ENCODE data around the gene TTC23. TPM values are rescaled to one million over a fixed set of nuclear protein-coding genes. Genes with fewer than 3 reads are reported as not detected.
"Not testable (repeated sequence)": the region's sequence is repeated elsewhere in the genome, so short reads cannot be mapped to it uniquely, and the experiment has no call there.

The TTC23 gene
- total RNA-seq, 1 donor from 2014 or later, result 11.2 TPM

- DNase-seq, result not testable (repeated sequence)
Measured at GRCh38 chr15:99192181-99192580, 57.2 kb downstream of the TTC23 start.

GRCh38 chr15:99187936-99188335 is 61.4 kb downstream of the TTC23 start:
- no peak for DNase-seq

GRCh38 chr15:99185414-99186130 is 63.8 kb downstream of the TTC23 start:
- no peak for DNase-seq

- no peak for DNase-seq
Measured at GRCh38 chr15:99182791-99183190, 66.6 kb downstream of the TTC23 start.

GRCh38 chr15:99181545-99181971 is 67.8 kb downstream of the TTC23 start:
- no peak for DNase-seq

GRCh38 chr15:99180964-99181306 is 68.4 kb downstream of the TTC23 start:
- no peak for DNase-seq

- no peak for DNase-seq
Measured at GRCh38 chr15:99180086-99180963, 69.1 kb downstream of the TTC23 start.

GRCh38 chr15:99177679-99178078 is 71.7 kb downstream of the TTC23 start:
- DNase-seq, result no peak

- DNase-seq, result no peak
Measured at GRCh38 chr15:99176757-99177156, 72.6 kb downstream of the TTC23 start.

GRCh38 chr15:99174567-99175395 is 74.6 kb downstream of the TTC23 start:
- DNase-seq, result no peak

GRCh38 chr15:99172989-99173388 is 76.4 kb downstream of the TTC23 start:
- DNase-seq, result no peak

GRCh38 chr15:99172171-99172570 is 77.2 kb downstream of the TTC23 start:
- DNase-seq, result no peak

GRCh38 chr15:99170476-99171065 is 78.8 kb downstream of the TTC23 start:
- DNase-seq, result no peak

GRCh38 chr15:99169769-99170311 is 79.5 kb downstream of the TTC23 start:
- DNase-seq, result no peak

- DNase-seq, result no peak
Measured at GRCh38 chr15:99168601-99169580, 80.5 kb downstream of the TTC23 start.

- DNase-seq, result no peak
Measured at GRCh38 chr15:99167640-99168039, 81.7 kb downstream of the TTC23 start.

GRCh38 chr15:99167201-99167600 is 82.2 kb downstream of the TTC23 start:
- DNase-seq, result no peak

- DNase-seq, result no peak
Measured at GRCh38 chr15:99165956-99166689, 83.3 kb downstream of the TTC23 start.

GRCh38 chr15:99165020-99165790 is 84.2 kb downstream of the TTC23 start:
- DNase-seq, result no peak

Measured in occipital lobe (tissue), 2 donors.